HFF-Myc (cell line): ENCODE measurements around the gene TPSB2.

Source experiments
- DNase-seq: peaks from one replicate; pipeline ENCODE4 v3.0.0-alpha.2; 2011; ENCODE audit warnings: low read depth; ENCODE audit errors: extremely low read depth
- H3K4me3 ChIP-seq: replicated peaks from 2 replicates; pipeline ENCODE4 v1.5.1; 2011; ENCODE audit warnings: low read depth, mild to moderate bottlenecking, control low read depth, low read length
- CTCF ChIP-seq: IDR thresholded peaks from 2 replicates; pipeline ENCODE4 v1.5.1; 2012; ENCODE audit warnings: mild to moderate bottlenecking, low read depth, low read length, control low read depth; ENCODE audit errors: missing control alignments

TPSB2 gene

GRCh38 chr16:1214719-1215118, 15.3 kb downstream of the TPSB2 start:
- DNase-seq, result no peak
- no peak for TF ChIP-seq CTCF
- no peak overlapping the region for H3K4me3 ChIP-seq

GRCh38 chr16:1213796-1214372, 16.1 kb downstream of the TPSB2 start:
- DNase-seq, result no peak
- no peak for TF ChIP-seq CTCF
- no peak overlapping the region for H3K4me3 ChIP-seq

GRCh38 chr16:1213231-1213630, 16.8 kb downstream of the TPSB2 start:
- no peak overlapping the region for H3K4me3 ChIP-seq
- DNase-seq, result no peak
- no peak for TF ChIP-seq CTCF

GRCh38 chr16:1212616-1213194, 17.3 kb downstream of the TPSB2 start:
- TF ChIP-seq CTCF, result no peak
- no peak overlapping the region for H3K4me3 ChIP-seq
- DNase-seq, result no peak

GRCh38 chr16:1211451-1212268, 18.3 kb downstream of the TPSB2 start:
- TF ChIP-seq CTCF, result no peak
- DNase-seq, result no peak
- no peak overlapping the region for H3K4me3 ChIP-seq

- DNase-seq, result no peak
- no peak overlapping the region for H3K4me3 ChIP-seq
- no peak for TF ChIP-seq CTCF
Measured at GRCh38 chr16:1210461-1210860, 19.5 kb downstream of the TPSB2 start.
